Trophoblast cell (in vitro differentiated cells and primary cell): Measurements from ENCODE around the gene ROR1.

Source experiments
- DNase-seq, 2 donors: peaks; one replicate each; pipeline ENCODE4 v3.0.0-alpha.2; 2016
- H2AFZ ChIP-seq: 2 replicates; pipeline ENCODE4 v1.6.1; 2013; ENCODE audit warnings: low read length, moderate library complexity, mild to moderate bottlenecking; ENCODE audit not compliant: insufficient read depth, poor library complexity
- H2AK5ac ChIP-seq: 2 replicates; pipeline ENCODE4 v1.6.1; 2013; ENCODE audit warnings: mild to moderate bottlenecking, low read length
- H2BK120ac ChIP-seq: 2 replicates; pipeline ENCODE4 v1.6.1; 2013; ENCODE audit warnings: low read length, mild to moderate bottlenecking, moderate library complexity; ENCODE audit not compliant: insufficient read depth, poor library complexity
- H2BK12ac ChIP-seq: 2 replicates; pipeline ENCODE4 v1.6.1; 2013; ENCODE audit warnings: mild to moderate bottlenecking, low read length, moderate library complexity
- H2BK5ac ChIP-seq: 2 replicates; pipeline ENCODE4 v1.6.1; 2013; ENCODE audit warnings: low read length, low read depth, moderate library complexity, mild to moderate bottlenecking; ENCODE audit not compliant: poor library complexity
- H3K14ac ChIP-seq: 2 replicates; pipeline ENCODE4 v1.6.1; 2013; ENCODE audit warnings: mild to moderate bottlenecking, low read length
- H3K18ac ChIP-seq: 2 replicates; pipeline ENCODE4 v1.6.1; 2013; ENCODE audit warnings: mild to moderate bottlenecking, low read length
- H3K23ac ChIP-seq: 2 replicates; pipeline ENCODE4 v1.6.1; 2013; ENCODE audit warnings: low read length
- H3K27ac ChIP-seq: 2 replicates; pipeline ENCODE4 v1.5.1; 2013; ENCODE audit warnings: low read depth, mild to moderate bottlenecking, inconsistent platforms, low read length, moderate library complexity
- H3K27me3 ChIP-seq: 2 replicates; pipeline ENCODE4 v1.6.1; 2013; ENCODE audit warnings: inconsistent platforms, mild to moderate bottlenecking, low read length, moderate library complexity; ENCODE audit not compliant: insufficient read depth
- H3K36me3 ChIP-seq, 2 experiments: 1 replicate in 1 of 2; 2 replicates in 1 of 2; pipeline ENCODE4 v1.6.1; 2013; ENCODE audit warnings: low read length in 2 of 2, mild to moderate bottlenecking in 2 of 2, moderate library complexity in 1 of 2; ENCODE audit not compliant: insufficient read depth in 2 of 2, control insufficient read depth in 1 of 2
- H3K4ac ChIP-seq: 2 replicates; pipeline ENCODE4 v1.6.1; 2013; ENCODE audit warnings: low read depth, mild to moderate bottlenecking, low read length, moderate library complexity
- H3K4me1 ChIP-seq, 2 experiments: 1 replicate in 1 of 2; 2 replicates in 1 of 2; pipeline ENCODE4 v1.6.1; 2013; ENCODE audit warnings: low read length in 2 of 2, mild to moderate bottlenecking in 2 of 2, moderate library complexity in 1 of 2; ENCODE audit not compliant: insufficient read depth in 2 of 2, control insufficient read depth in 1 of 2
- H3K4me2 ChIP-seq: 2 replicates; pipeline ENCODE4 v1.6.1; 2013; ENCODE audit warnings: inconsistent platforms, mild to moderate bottlenecking, low read length, moderate library complexity
- H3K4me3 ChIP-seq: 2 replicates; pipeline ENCODE4 v1.5.1; 2013; ENCODE audit warnings: mild to moderate bottlenecking, low read depth, low read length, inconsistent platforms
- H3K79me1 ChIP-seq: one replicate; pipeline ENCODE4 v1.6.1; 2013; ENCODE audit warnings: low read length
- H3K79me2 ChIP-seq: 2 replicates; pipeline ENCODE4 v1.6.1; 2013; ENCODE audit warnings: low read length, mild to moderate bottlenecking; ENCODE audit not compliant: control insufficient read depth, insufficient read depth, poor library complexity
- H3K9ac ChIP-seq: 2 replicates; pipeline ENCODE4 v1.6.1; 2013; ENCODE audit warnings: mild to moderate bottlenecking, low read length
- H3K9me3 ChIP-seq: 2 replicates; pipeline ENCODE4 v1.6.1; 2013; ENCODE audit warnings: low read depth, mild to moderate bottlenecking, control low read depth, inconsistent platforms, low read length; ENCODE audit not compliant: insufficient read depth
- H4K12ac ChIP-seq: 2 replicates; pipeline ENCODE4 v1.6.1; 2013; ENCODE audit warnings: low read depth, mild to moderate bottlenecking, low read length, moderate library complexity
- H4K8ac ChIP-seq: 2 replicates; pipeline ENCODE4 v1.6.1; 2013; ENCODE audit warnings: low read depth, mild to moderate bottlenecking, low read length, moderate library complexity
- H4K91ac ChIP-seq: one replicate; pipeline ENCODE4 v1.6.1; 2013; ENCODE audit warnings: low read depth, mild to moderate bottlenecking, low read length, moderate library complexity
- WGBS: extraction: QIAGEN DNeasy Blood & Tissue Kit; methylation state at CpG from one replicate; pipeline ENCODE4 v1.1.7; 2013; ENCODE audit warnings: missing lambda C conversion rate; ENCODE audit not compliant: insufficient read length, insufficient coverage; ENCODE audit errors: extremely low coverage; 5-methylcytosine and 5-hydroxymethylcytosine counted together

ROR1 gene

GRCh38 chr1:63936276-63936675 lies 162.5 kb downstream of the ROR1 start:
- Histone ChIP-seq H3K4me2 (no peak overlapping the region), H3K9ac (no peak overlapping the region), H3K9me3 (no peaks in the 10 kb centered on the region), H3K23ac (no peak overlapping the region), H2AFZ (no peak overlapping the region), H4K91ac (peak overlapping the region; percentile 65), H3K27me3 (no peaks in the 10 kb centered on the region), H3K36me3 (no peaks in the 10 kb centered on the region), H3K4ac (no peak overlapping the region), H2BK5ac (peak overlapping the region; percentile 31), H3K4me3 (no peak overlapping the region), H4K8ac (peak overlapping the region; percentile 39), H2BK12ac (peak overlapping the region; percentile 43), H2AK5ac (no peak overlapping the region), H3K79me2 (peaks cover 2% of the 10 kb centered on the region), H3K27ac (peak overlapping the region; percentile 46), H4K12ac (no peak overlapping the region), H3K4me1 (peaks cover 7 to 15% of the 10 kb centered on the region in 2 experiments), H2BK120ac (no peak overlapping the region), H3K79me1 (peaks cover 15% of the 10 kb centered on the region), H3K18ac (no peak overlapping the region), H3K14ac (no peak overlapping the region)
- no CpG with 5 or more reads among the region's 1 CpG for WGBS
- DNase-seq, result peak in 1 of 2 donors; percentile 68

DNA sequence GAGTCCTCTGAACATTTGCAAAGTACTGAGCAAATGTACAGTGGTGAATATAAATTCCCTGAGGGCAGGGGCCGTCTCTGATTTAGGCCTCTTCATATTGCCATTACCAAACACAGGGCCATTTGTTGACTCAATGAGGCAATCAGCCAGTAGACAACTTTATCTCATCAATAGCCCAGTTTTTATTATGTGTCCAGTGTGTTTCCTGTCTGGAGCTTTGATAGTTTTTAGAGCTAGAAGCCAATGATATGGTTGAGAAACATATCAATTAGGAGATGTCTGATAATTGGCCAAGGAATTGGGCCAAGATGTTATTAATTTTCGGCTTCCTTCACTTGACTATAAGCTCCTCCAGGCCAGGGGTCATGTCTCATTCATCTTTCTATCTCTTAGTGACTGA lies 163.0 kb downstream of the ROR1 start:
- H3K9me3 ChIP-seq, result no peaks in the 10 kb centered on the region
- H3K36me3 ChIP-seq, result no peaks in the 10 kb centered on the region
- peaks cover 2% of the 10 kb centered on the region for H3K79me2 ChIP-seq
- H2BK5ac ChIP-seq, result peak overlapping the region; percentile 63
- H3K4ac ChIP-seq, result peak overlapping the region; percentile 33
- H3K79me1 ChIP-seq, result peaks cover 15% of the 10 kb centered on the region
- no peak overlapping the region for H3K4me2 ChIP-seq
- no peak overlapping the region for H3K23ac ChIP-seq
- peak overlapping the region; percentile 41 for H2AK5ac ChIP-seq
- peak overlapping the region; percentile 56 for H4K91ac ChIP-seq
- H2BK120ac ChIP-seq, result peak overlapping the region; percentile 38
- peaks cover 7 to 15% of the 10 kb centered on the region in 2 experiments for H3K4me1 ChIP-seq
- DNase-seq, result no peak
- peak overlapping the region; percentile 63 for H3K14ac ChIP-seq
- H2BK12ac ChIP-seq, result peak overlapping the region; percentile 79
- H4K12ac ChIP-seq, result no peak overlapping the region
- no peak overlapping the region for H3K9ac ChIP-seq
- peak overlapping the region; percentile 77 for H3K18ac ChIP-seq
- WGBS, result no CpG with 5 or more reads among the region's 2 CpGs
- no peaks in the 10 kb centered on the region for H3K27me3 ChIP-seq
- H3K27ac ChIP-seq, result peak overlapping the region; percentile 20
- H2AFZ ChIP-seq, result no peak overlapping the region
- H4K8ac ChIP-seq, result peak overlapping the region; percentile 27
- H3K4me3 ChIP-seq, result no peak overlapping the region

- H2AK5ac ChIP-seq, result no peak overlapping the region
- H3K27ac ChIP-seq, result peak overlapping the region; percentile 20
- H3K14ac ChIP-seq, result peak overlapping the region; percentile 63
- no peak overlapping the region for H3K4me2 ChIP-seq
- H3K9ac ChIP-seq, result no peak overlapping the region
- no peak for DNase-seq
- H2AFZ ChIP-seq, result no peak overlapping the region
- peaks cover 15% of the 10 kb centered on the region for H3K79me1 ChIP-seq
- H2BK120ac ChIP-seq, result no peak overlapping the region
- H3K36me3 ChIP-seq, result no peaks in the 10 kb centered on the region
- H2BK12ac ChIP-seq, result peak overlapping the region; percentile 60
- peak overlapping the region; percentile 63 for H2BK5ac ChIP-seq
- peak overlapping the region; percentile 33 for H3K4ac ChIP-seq
- H3K79me2 ChIP-seq, result peaks cover 2% of the 10 kb centered on the region
- no peak overlapping the region for H4K8ac ChIP-seq
- H4K91ac ChIP-seq, result peak overlapping the region; percentile 58
- no CpG with 5 or more reads among the region's 3 CpGs for WGBS
- no peak overlapping the region for H3K23ac ChIP-seq
- H3K4me1 ChIP-seq, result peaks cover 7 to 15% of the 10 kb centered on the region in 2 experiments
- H3K27me3 ChIP-seq, result no peaks in the 10 kb centered on the region
- no peaks in the 10 kb centered on the region for H3K9me3 ChIP-seq
- peak overlapping the region; percentile 82 for H3K18ac ChIP-seq
- no peak overlapping the region for H3K4me3 ChIP-seq
- no peak overlapping the region for H4K12ac ChIP-seq
Measured at GRCh38 chr1:63937461-63938022, 163.7 kb downstream of the ROR1 start.

DNA sequence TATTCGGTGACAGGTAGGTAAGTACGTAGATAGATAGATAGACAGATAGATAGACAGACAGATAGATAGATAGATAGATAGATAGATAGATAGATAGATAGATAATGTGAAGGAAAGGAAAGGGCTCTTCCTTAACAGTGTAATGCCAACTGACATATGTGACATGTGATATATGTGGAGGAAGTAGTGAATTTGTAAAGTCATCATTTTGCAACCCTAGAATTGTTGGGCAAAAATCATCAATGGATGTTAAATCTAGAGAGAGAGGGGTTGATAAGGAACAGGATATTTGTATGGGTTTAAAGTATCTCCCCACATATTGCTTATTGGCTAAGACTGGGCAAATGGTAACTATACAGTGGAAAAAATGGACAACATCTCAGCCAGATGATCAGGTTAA lies 166.6 kb downstream of the ROR1 start:
- H2BK12ac ChIP-seq, result no peak overlapping the region
- no peak overlapping the region for H2AK5ac ChIP-seq

More for the DNA sequence above, 166.6 kb downstream of the ROR1 start:
- H3K18ac ChIP-seq, result no peak overlapping the region
- no peak overlapping the region for H2BK120ac ChIP-seq
- H3K27ac ChIP-seq, result no peak overlapping the region
- H3K4me3 ChIP-seq, result no peak overlapping the region
- H4K91ac ChIP-seq, result no peak overlapping the region
- WGBS, result no CpG with 5 or more reads among the region's 2 CpGs
- peaks cover 2% of the 10 kb centered on the region for H3K79me2 ChIP-seq
- no peaks in the 10 kb centered on the region for H3K36me3 ChIP-seq
- H3K4me1 ChIP-seq, result peaks cover 9 to 12% of the 10 kb centered on the region in 2 experiments
- H3K27me3 ChIP-seq, result no peaks in the 10 kb centered on the region
- no peak overlapping the region for H3K4me2 ChIP-seq
- no peak for DNase-seq
- no peaks in the 10 kb centered on the region for H3K9me3 ChIP-seq
- peaks cover 10% of the 10 kb centered on the region for H3K79me1 ChIP-seq
- no peak overlapping the region for H4K12ac ChIP-seq
- H3K4ac ChIP-seq, result no peak overlapping the region
- no peak overlapping the region for H3K9ac ChIP-seq
- H3K23ac ChIP-seq, result no peak overlapping the region
- no peak overlapping the region for H2BK5ac ChIP-seq
- no peak overlapping the region for H4K8ac ChIP-seq
- H2AFZ ChIP-seq, result no peak overlapping the region
- H3K14ac ChIP-seq, result no peak overlapping the region
